Activated CD4-positive, alpha-beta T cell treated with anti-CD3 and anti-CD28 coated beads, Interleukin-2, Interleukin-6, amounts not matched to agents 100 ng/mL and 50 ng/mL, durations not matched to agents 16 hours and 8 hours (primary cell): Measurements from ENCODE around the gene PSMF1.
A peak's percentile ranks its signal among the peaks of the same experiment; 100 is the strongest.

Source experiments
- DNase-seq: peaks from one replicate; pipeline ENCODE4 v3.0.0-alpha.2; 2020

Gene PSMF1, protein sequence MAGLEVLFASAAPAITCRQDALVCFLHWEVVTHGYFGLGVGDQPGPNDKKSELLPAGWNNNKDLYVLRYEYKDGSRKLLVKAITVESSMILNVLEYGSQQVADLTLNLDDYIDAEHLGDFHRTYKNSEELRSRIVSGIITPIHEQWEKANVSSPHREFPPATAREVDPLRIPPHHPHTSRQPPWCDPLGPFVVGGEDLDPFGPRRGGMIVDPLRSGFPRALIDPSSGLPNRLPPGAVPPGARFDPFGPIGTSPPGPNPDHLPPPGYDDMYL

GRCh38 chr20:1118336-1119127 lies at the start of gene PSMF1:
Gene PSMF1 (plus strand): TSS chr20:1118602. CDS start chr20:1118774, 172 bp downstream.
- DNase-seq: peak; percentile 97

DNA sequence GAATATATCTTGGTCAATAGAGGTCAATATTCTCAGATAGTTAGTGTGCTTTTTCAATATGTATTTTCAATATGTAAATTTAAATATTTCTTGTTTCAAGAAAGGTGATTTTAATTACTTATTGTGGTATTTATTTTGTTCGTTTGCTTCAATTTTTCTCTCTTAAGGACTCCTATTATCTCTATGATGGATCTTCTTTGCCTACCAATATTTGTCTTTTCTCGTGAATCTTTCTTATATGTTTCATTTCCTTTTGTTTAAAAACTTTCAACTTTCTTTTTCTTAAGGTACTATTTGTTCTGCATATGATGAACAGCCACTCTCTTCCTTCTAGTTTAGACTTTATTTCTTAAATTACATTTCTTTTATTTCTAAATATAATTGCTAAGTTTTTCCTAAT lies 46.1 kb upstream of the PSMF1 start:
- DNase-seq: no peak

- no peak for DNase-seq
Measured at GRCh38 chr20:1075616-1076015, 42.8 kb upstream of the PSMF1 start.

- DNase-seq: no peak
Measured at GRCh38 chr20:1081891-1082290, 36.5 kb upstream of the PSMF1 start.

GRCh38 chr20:1083431-1084080 lies 34.8 kb upstream of the PSMF1 start:
- DNase-seq: peak; percentile 36

GRCh38 chr20:1085492-1086276 lies 32.7 kb upstream of the PSMF1 start:
- no peak for DNase-seq

- DNase-seq: peak; percentile 13
Measured at GRCh38 chr20:1086277-1087213, 31.9 kb upstream of the PSMF1 start.

DNA sequence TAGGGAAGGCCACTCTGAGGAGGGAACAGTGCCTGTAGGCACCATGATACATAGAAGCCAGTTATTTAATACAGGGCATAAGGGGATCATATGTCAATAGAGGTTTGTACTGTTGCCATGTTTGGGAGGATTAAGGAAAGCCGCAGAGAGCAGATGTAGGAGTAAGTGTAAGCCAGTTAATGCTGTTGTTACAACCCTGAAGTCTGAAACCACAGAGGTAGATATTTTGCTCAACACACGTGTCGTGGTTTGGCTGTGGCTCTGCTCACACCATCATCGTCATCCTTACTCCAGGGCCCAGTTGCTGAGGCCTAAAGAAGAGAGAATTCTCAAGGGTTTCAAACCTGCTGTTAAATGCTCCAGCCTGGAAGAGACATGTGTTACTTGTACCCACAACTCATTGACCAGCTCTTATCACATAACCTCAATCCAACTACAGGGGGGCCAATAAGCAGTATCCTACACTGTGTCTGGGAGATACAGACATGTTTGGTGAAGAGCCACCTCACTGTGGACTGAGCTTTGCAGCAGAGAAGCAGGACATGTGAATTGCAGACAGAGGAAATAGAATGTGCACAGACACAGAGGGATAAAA lies 31.0 kb upstream of the PSMF1 start:
- peak; percentile 52 for DNase-seq

- DNase-seq: no peak
Measured at GRCh38 chr20:1094751-1095150, 23.7 kb upstream of the PSMF1 start.

- DNase-seq: no peak
Measured at GRCh38 chr20:1101533-1101932, 16.9 kb upstream of the PSMF1 start.

GRCh38 chr20:1102016-1102415 lies 16.4 kb upstream of the PSMF1 start:
- no peak for DNase-seq

- DNase-seq: no peak
Measured at GRCh38 chr20:1103751-1104150, 14.7 kb upstream of the PSMF1 start.

DNA sequence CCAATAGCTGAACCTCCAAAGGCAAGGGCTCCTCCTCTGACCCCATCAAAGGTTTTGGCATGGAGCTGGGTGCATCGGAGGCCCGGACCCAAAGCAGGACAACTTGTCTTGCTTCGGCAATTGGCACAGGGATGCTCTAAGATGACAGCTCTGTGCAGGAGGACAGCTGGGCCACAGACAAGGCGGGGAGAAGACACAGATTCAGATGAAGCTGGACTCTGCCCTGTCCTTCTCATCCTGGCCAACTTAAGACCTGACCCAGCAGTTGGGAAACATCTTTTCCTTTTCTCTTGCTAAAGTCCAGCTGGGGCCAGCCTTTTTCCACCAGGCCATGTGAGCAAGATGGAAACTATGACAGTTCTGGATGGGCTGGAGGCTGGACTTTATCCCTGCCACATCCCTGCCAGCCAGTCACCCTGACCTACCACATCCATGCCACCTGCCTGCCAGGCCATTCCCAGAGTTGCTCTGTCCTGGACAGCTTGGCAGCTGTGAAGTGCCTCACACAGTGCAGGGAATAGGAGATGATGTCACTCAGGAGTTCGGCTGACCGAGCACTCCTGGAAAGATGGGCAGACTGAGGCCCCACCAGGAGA lies 12.7 kb upstream of the PSMF1 start:
- DNase-seq: no peak

DNA sequence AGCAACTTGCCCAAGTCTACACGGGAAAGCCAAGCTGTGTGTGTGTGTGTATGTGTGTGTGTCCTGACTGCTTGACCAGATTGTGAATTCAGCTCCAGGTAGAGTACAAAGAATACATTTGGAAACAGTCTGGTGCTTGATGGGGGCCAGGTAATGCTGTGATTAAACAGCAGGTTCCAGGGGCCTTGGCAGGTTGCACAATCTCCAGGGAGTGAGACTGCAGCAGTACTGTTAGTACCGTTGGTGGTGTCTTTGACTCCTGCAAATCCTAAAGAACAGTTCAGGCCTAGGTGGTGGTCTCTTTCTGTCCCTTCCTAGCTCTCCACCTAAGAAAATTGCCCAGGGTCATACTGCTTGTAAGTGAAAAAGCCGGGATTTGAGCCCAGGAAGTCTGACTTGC lies 11.2 kb upstream of the PSMF1 start:
- DNase-seq: no peak

DNA sequence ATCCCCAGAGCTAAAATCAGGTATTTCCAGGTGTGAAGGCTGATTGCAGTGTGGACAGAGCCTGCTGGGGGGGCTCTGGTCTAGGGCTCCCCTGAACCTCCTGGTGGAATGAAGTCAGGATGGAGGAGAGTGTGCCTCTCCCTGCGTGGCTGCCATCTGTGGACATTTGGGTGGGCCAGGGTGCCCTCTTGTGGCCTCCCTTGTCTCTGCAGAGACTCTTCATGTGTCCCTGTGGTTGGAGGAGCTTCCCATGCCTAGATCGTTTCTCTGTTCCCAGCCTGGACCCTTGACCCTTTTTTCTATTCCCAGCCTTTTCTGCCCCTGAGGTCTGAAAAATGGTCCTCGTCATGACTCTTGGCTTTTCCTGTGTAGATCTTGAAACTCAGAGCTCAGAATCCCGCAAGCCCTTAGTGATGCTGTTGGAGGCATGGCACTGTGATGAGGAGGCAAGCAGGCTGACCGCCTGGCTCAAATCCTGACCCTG lies 9.9 kb upstream of the PSMF1 start:
- peak; percentile 68 for DNase-seq

DNA sequence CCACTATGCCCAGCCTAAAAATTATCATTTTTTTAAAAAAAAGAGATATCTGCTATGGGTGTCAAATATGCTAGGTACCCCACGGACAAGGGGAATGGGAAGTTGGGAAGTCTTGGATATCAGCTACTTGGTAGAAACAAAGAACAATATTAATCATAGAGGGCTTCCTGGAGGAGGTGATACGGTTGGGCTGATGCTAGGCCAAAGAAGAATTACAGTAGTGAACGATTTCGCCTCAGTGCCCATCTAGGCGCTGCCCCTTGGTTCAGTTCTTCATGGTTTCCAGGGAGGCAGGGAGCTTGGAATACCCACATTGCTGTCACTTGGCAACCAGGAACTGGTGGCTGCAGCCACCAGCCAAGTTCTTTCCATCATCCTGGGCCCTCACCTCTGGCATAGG lies 5.5 kb upstream of the PSMF1 start:
- DNase-seq: no peak

DNA sequence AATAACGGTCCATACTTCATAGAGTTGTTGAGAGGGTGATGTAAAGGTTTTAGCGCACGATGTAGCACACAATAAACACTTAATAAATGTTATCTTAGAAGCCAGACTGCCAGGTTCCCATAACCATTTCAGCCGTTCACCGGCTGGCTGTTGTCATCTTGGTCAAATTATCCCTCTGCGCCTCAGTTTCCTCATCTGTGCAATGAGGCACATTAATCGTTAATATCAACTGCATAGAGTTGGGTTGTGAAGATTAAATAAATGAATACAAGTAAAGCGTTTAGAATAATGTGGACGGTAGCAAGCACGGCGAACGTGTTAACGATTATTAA lies 432 bp upstream of the PSMF1 start:
- no peak for DNase-seq

DNA sequence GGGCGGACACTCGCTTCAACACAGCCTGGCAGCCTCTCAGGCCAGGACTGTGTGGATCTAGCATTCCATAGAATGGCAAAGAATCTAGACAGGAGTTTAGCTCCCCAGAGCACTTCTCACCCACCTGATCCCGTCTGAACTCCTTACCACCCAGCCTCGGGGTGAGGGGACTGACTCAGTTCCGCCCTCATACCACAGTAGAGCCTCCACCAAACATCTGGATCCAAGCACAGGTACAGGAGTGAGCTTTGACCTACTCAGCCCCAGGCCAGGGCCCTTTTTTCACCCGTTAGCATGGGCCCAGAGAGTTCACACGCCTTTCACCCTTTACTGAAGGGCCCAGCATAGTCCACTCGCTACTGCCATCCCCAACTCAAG lies 715 bp downstream of the PSMF1 start:
- DNase-seq: peak; percentile 5

DNA sequence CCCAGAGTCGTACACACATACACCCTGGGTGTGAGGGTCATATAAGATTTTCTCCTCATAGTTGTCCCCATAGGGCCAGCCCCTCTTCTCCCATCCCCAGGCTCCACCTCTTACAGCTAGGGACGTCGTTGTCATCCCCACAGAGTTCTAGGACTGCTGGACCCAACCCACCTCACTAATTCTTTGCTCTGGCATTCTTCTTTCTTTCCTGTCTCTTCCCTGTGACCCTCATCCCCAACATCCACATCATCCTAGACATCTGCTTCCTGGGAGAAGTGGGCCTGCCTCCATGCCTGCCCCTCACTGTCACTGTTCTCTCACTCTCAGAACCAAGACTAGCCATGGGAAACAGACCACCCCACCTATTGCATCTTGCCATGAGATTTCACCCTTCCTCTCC lies 1.1 kb downstream of the PSMF1 start:
- DNase-seq: no peak

GRCh38 chr20:1121429-1121828 lies 3.0 kb downstream of the PSMF1 start:
- no peak for DNase-seq
